ENCODE data around the gene NMBR.

DNA sequence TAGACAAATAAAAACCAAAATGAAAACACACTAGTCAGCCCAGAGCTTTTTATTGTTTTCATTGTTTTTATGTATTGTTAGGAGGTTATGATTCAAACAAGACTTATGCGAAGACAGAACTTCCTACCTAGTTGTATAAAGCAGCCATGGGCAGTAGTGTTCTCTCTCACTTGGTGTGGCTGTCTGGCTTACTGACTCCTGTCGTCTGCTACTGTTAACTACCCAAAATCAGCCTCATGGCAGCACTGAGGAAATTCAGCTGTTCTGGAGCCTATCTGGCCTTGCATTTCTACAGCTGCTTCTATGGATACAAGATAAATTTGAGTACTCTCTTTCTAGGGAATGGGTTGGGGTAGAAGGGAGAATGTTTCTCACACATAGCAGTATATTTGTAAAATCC is 20.6 kb upstream of the NMBR start:
- TF ChIP-seq, protein P1, sequence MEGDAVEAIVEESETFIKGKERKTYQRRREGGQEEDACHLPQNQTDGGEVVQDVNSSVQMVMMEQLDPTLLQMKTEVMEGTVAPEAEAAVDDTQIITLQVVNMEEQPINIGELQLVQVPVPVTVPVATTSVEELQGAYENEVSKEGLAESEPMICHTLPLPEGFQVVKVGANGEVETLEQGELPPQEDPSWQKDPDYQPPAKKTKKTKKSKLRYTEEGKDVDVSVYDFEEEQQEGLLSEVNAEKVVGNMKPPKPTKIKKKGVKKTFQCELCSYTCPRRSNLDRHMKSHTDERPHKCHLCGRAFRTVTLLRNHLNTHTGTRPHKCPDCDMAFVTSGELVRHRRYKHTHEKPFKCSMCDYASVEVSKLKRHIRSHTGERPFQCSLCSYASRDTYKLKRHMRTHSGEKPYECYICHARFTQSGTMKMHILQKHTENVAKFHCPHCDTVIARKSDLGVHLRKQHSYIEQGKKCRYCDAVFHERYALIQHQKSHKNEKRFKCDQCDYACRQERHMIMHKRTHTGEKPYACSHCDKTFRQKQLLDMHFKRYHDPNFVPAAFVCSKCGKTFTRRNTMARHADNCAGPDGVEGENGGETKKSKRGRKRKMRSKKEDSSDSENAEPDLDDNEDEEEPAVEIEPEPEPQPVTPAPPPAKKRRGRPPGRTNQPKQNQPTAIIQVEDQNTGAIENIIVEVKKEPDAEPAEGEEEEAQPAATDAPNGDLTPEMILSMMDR (IDR thresholded peaks at IDR 0.05): no peak
- no peak for TF ChIP-seq POLR2A (IDR thresholded peaks at IDR 0.05)
